K562 (cell line): ENCODE data around the gene NIPSNAP3A. TPM values are rescaled to one million over a fixed set of nuclear protein-coding genes. Genes with fewer than 3 reads are reported as not detected.

Source experiments
- AFF4 ChIP-seq: sonication (generic); formaldehyde crosslinking; IDR thresholded peaks from 2 replicates; pipeline ENCODE4 v1.8.0; 2023; ENCODE audit warnings: mild to moderate bottlenecking, missing genetic modification reagents
- ARID1B ChIP-seq: fragments of 450-650 bp; IDR thresholded peaks from 2 replicates; pipeline ENCODE4 v1.6.1; 2016; ENCODE audit warnings: antibody characterized with exemption, mild to moderate bottlenecking, inconsistent platforms
- CBFA2T3 ChIP-seq: fragments of 450-650 bp; IDR thresholded peaks from 2 replicates; pipeline ENCODE4 v1.6.1; 2017
- CTBP1 ChIP-seq: fragments of 450-650 bp; IDR thresholded peaks from 2 replicates; pipeline ENCODE4 v1.6.1; 2016; ENCODE audit warnings: borderline replicate concordance
- CTCF ChIP-seq, 3 experiments: IDR thresholded peaks in 2 of 3; conservative IDR thresholded peaks in 1 of 3; 2 replicates each; pipeline ENCODE4 v1.5.1; 2011 to 2012; ENCODE audit warnings: low read length in 3 of 3, mild to moderate bottlenecking in 3 of 3, control low read depth in 2 of 3, improper control_type of control experiment in 1 of 3, inconsistent platforms in 1 of 3, low read depth in 1 of 3, mixed read lengths in 1 of 3, moderate library complexity in 1 of 3; ENCODE audit not compliant: insufficient read depth in 2 of 3
- KDM1A ChIP-seq, 2 experiments: fragments of 450-650 bp; IDR thresholded peaks; 2 replicates each; pipeline ENCODE4 v1.6.1; 2016; ENCODE audit warnings: mild to moderate bottlenecking in 2 of 2
- MEIS2 ChIP-seq: fragments of 450-650 bp; IDR thresholded peaks from 2 replicates; pipeline ENCODE4 v1.6.1; 2014; ENCODE audit warnings: mild to moderate bottlenecking; ENCODE audit not compliant: partially characterized antibody
- NCOA1 ChIP-seq: fragments of 450-650 bp; IDR thresholded peaks from 2 replicates; pipeline ENCODE4 v1.6.1; 2016; ENCODE audit warnings: low read depth
- PBX2 ChIP-seq, 2 experiments: IDR thresholded peaks in 1 of 2; conservative IDR thresholded peaks in 1 of 2; 2 replicates each; pipeline ENCODE4 v1.6.1; 2016; ENCODE audit warnings: low read depth in 2 of 2, mild to moderate bottlenecking in 1 of 2, missing compliant biosample characterization in 1 of 2, missing genetic modification characterization in 1 of 2, moderate library complexity in 1 of 2
- SAFB ChIP-seq: fragments of 200-400 bp; formaldehyde crosslinking; IDR thresholded peaks from 2 replicates; pipeline ENCODE4 v1.6.1; 2017; ENCODE audit warnings: low read depth, low read length, borderline replicate concordance
- SMARCE1 ChIP-seq: fragments of 450-650 bp; IDR thresholded peaks from 2 replicates; pipeline ENCODE4 v1.7.1; 2016; ENCODE audit warnings: mild to moderate bottlenecking
- SNAPC5 ChIP-seq: fragments of 250-450 bp; sonication (Bioruptor Pico); IDR thresholded peaks from 2 replicates; pipeline ENCODE4 v1.8.0; 2021; ENCODE audit warnings: moderate library complexity, mild to moderate bottlenecking, inconsistent platforms
- USF2 ChIP-seq: sonication (generic); formaldehyde crosslinking; IDR thresholded peaks from 2 replicates; pipeline ENCODE4 v1.5.0; 2020; ENCODE audit warnings: missing genetic modification reagents
- ZBTB17 ChIP-seq: fragments of 450-650 bp; formaldehyde crosslinking; IDR thresholded peaks from 2 replicates; pipeline ENCODE4 v1.4.0; 2020; ENCODE audit warnings: mild to moderate bottlenecking
- ZNF551 ChIP-seq: fragments of 250-450 bp; sonication (Bioruptor Pico); IDR thresholded peaks from 2 replicates; pipeline ENCODE4 v1.5.0; 2021; ENCODE audit warnings: mild to moderate bottlenecking, moderate library complexity
- ZSCAN32 ChIP-seq: fragments of 450-650 bp; formaldehyde crosslinking; IDR thresholded peaks from 2 replicates; pipeline ENCODE4 v1.4.0; 2020; ENCODE audit warnings: mild to moderate bottlenecking, moderate library complexity
- polyA plus RNA-seq, 8 experiments: library from polyadenylated mRNA; depleted of rRNA in 4 of 8; stranded (reverse) in 5 of 8; unstranded in 3 of 8; fragments of >200 nt; fragmentation: Nextera tagmentation in 2 of 8; fragmentation: Illumina TruSeq in 1 of 8; extraction: Ambion mirVana in 2 of 8; extraction: Trizol in 1 of 8; gene quantifications; 2 replicates each; pipeline versions ENCODE4 v1.2.1 to v1.2.3, GENCODE V29; 2011 to 2014; ENCODE audit warnings: inconsistent platforms in 1 of 8, missing spikeins in 1 of 8
- total RNA-seq, 7 experiments: library from RNA; depleted of rRNA in 6 of 7; stranded (reverse); fragments of >200 nt in 6 of 7; fragmentation: Illumina TruSeq in 2 of 7; extraction: Trizol in 2 of 7; gene quantifications; 2 replicates each; pipeline versions ENCODE4 v1.2.1 to v1.2.3, GENCODE V29; 2011 to 2021; ENCODE audit warnings: low replicate concordance in 1 of 7

The NIPSNAP3A gene
- total and polyA plus RNA-seq, 9 of the 15 experiments (the other 6 are each of a cell fraction or from before 2014, with no cell fraction given): 25.3 to 132 (median 40.5) TPM

- TF ChIP-seq SAFB: no peak
- no peak for TF ChIP-seq ZBTB17
- TF ChIP-seq MEIS2: peak; percentile 68
- TF ChIP-seq USF2 (CRISPR knock-in tag): no peak
- TF ChIP-seq KDM1A (IDR thresholded peaks at IDR 0.05): no peak
- no peak for TF ChIP-seq ZSCAN32 (CRISPR knock-in tag)
- TF ChIP-seq CTCF (IDR thresholded peaks at IDR 0.05 in 2 of 3, conservative IDR thresholded peaks at IDR 0.05 in 1 of 3; ENCODE audit: insufficient read depth in 2 of 3, low read depth in 1 of 3, low read length in 3 of 3): no peak
- TF ChIP-seq SNAPC5 (CRISPR knock-in tag): no peak
- no peak for TF ChIP-seq ARID1B
- TF ChIP-seq NCOA1: no peak
- TF ChIP-seq AFF4: no peak
- TF ChIP-seq PBX2 (CRISPR knock-in tag; IDR thresholded peaks at IDR 0.05; ENCODE audit: low read depth): no peak
- peak; percentile 13; the same call in 1 of the 2 replicates for TF ChIP-seq PBX2 (tag; conservative IDR thresholded peaks at IDR 0.05; ENCODE audit: low read depth)
- no peak for TF ChIP-seq CTBP1
- no peak for TF ChIP-seq SMARCE1
- peak; percentile 62 for TF ChIP-seq CBFA2T3
- no peak for TF ChIP-seq ZNF551 (CRISPR knock-in tag)
Measured at GRCh38 chr9:104800068-104800785, 52.7 kb downstream of the NIPSNAP3A start (continued).
